HG02884 (cell line): ENCODE measurements around the gene CTU1.

Experiments used
- ATAC-seq: cut with Tn5 transposase; IDR thresholded peaks from one replicate; pipeline ENCODE4 v1.9.1; 2021; ENCODE audit warnings: mild to moderate bottlenecking, moderate library complexity; ENCODE audit not compliant: unreplicated experiment

CTU1 gene

DNA sequence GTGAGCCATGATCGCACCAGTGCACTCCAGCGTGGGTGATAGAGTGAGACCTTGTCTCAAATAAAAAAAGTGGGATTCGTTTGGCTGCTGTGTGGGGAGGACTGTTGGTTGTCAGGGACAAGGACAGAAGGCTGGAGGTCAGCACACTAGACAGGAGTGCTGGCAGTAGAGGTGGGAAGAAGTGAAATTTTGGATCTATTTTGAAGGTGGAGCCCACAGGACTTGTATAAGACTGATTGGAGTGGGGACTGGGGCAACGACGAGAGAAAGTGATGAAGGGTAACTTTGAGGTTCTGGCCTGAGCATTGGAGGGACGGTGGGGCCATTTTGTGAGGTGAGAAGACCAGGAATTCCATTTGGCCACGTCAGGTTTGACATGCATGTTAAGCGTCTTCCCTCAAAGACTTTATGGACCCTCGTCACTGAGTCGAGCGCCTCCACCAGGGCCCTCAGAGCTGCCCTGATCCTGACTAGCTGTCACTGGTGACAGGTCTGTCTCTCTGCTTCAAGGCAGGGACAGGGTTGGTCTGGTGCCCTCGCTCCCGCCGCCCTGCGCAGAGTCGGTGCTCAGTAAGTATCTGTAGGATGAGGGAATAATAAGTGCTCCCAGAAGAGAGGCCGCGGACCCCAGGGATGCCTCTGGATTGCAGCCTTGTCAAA is 673 bp downstream of the CTU1 start:
- ATAC-seq, result no peak

DNA sequence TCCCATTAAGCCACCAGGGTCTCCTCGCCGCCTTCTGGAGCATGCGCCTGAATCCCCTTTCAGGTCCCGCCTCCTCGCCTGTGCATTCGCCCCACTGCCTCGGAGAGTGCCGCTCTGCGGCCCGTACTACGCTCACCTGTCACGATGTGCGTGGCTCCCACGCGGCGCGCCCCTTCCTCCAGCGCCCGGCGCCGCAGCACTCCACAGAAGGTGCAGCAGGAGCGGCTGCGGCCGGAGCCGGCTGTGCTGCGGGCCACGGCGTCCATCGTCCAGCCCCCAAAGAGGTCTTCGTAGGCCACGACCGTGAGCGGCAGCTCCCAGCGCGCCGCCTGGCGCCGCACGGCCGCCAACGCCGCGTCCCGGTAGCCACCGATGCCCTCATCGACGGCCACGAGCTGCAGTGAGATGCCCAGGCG is 4.3 kb downstream of the CTU1 start:
- no peak for ATAC-seq

DNA sequence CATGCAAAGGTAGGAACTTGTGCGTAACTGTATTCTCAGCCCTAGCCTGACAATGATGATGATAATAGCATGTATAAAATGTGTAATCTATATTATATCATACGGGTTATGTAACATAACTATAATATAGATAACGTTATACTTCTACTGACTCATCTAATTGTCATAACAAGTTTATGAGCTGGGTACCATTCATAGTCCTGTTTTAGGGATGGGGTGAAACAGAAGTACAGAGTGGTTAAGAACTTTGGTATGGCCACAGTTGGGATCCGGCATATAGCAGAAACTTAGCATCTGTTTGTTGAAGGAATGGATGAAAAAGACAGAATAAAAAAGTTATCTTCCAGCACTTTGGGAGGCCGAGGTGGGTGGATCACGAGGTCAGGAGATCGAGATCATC is 5.2 kb downstream of the CTU1 start:
- no peak for ATAC-seq

DNA sequence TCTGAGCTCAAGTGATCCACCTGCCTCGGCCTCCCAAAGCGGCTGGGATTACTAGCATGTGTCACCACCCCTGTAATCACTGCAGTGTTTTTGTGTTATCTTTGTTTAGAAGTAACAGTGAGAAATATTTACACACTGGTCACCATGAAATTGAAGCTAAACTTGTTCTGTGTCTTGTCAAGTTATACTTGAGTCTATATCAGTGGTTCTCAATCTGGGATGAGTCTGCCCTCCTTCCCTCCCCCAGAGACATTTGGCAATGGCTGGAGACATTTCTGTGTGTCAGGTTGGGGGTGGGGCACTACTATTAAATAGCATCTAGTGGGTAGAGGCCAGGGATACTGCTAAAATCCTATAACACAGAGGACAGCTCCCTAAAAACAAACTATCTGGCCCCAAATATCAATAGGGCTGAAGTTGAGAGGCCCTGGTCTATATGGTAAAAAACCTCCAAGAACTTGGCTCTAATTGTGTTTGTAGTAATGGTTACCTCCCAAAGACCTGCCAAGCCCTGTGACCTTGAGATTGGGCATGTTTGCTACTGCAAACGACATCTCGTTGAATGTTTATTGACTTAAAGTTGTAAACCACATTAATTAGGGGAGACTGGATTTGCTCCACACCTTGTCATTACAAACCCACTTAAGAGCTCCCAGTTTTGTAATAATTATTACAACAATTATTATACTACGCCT is 6.9 kb downstream of the CTU1 start:
- no peak for ATAC-seq

DNA sequence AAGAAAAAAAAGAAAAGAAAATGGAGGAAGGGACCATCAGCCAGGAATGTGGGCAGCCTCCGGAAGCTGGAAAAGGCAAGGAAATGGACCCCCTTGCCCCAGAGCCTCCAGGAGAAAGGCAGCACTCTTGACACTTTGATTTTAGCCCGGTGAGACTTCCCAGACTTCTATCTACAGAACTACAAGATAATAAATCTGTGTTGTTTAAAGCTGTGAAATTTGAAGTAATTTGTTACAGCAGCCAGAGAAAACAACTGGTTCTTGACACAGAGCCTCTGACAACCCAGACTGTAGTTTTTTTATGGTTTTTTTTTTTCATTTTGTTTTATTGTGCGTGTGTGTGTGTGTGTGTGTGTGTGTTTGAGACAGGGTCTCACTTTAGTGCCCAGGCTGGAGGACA is 7.6 kb downstream of the CTU1 start:
- no peak for ATAC-seq

DNA sequence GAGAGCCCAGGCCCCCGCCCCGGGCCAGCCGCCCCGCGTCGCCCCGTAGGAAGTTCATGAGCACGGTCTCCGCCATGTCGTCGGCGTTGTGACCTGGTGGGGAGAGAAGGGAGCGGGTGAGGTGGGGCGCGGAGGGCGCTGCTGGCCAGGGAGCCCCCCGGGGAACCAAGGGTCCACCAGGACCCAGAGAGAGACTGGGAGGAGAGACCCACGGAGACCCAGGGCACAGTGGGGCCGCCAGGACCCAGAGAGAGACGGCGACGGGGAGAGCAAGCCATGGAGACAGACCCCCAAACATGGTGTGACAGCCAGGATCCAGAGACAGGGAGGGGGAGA is 9.2 kb downstream of the CTU1 start:
- ATAC-seq, result no peak

DNA sequence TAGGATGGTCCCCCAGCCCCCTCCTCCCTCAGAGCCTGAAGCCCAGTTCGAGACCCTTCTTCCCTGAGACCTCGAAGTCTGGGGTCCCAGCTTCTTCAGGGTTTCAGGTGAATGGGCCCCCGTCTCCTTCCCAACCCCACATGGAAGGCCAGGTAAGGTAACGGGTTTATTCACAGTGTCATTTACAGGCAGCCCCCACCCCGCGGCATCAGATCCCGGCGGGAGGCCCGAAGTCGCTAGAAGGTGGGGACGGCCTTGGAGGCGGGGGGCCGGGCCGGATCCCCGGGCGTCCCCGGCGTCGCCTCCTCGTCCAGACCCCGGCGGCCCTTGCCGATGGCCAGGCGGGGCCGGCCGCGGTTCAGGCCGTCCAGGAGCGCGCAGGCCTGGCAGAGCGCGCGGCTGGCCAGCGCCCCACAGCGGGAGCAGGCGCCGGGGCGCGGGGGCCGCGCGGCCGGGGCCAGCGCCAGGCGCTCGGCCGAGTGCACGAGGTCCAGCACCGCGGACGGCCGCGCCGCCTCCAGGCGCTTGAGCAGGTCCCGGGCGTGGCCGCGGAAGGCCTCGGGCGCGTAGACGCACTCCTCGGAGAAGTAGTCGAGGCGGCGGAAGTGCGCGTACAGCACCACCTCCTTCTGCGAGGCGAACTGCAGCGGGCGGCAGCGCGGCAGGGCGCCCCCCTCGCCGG is 9.7 kb downstream of the CTU1 start:
- ATAC-seq, result no peak

DNA sequence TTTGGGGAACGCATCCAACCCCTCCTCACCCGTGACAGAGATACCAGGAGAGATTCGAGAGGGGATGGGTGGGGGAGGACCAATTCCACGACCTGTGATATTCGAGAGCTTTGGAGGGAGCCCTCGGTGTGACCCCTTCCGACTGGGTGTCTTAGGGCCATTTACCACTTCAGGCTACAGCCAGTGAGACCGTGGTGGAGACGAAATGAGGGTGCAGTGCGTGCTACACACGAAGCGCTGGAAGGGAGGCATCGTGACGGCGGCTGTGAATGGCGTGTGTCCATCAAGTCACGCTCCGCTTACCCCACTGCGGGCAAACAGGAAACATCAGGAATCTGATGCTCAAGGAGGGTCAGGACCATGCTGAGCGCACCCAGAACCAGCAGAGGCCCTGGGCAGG is 10.4 kb downstream of the CTU1 start:
- ATAC-seq, result no peak

DNA sequence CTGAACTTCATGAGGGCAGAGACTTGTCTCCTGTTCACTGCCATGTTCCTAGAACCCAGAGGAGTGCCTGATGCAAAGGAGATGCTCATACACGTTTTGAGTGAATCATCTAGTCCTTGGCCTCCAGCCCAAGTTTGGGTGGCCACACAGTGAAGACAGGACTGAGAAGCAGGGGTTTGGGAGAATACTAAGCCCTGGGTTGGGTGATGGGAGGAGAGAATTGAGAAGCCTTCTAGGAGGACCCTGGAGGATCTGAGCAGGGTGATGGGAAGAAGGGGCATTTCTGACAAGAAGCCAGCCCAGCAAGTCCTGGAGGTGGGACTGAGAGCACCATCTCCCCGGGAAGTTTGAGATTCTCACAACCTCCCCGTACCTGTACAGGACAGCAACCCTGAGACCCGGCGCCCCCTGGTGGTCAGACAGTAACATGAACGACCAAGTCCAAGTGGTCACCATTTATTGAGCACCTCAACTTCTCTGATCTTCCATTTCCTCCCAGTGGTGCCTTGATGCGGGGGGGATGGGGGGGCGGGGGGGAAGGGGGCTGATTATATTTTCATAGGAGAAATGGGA is 11.0 kb downstream of the CTU1 start:
- ATAC-seq, result no peak

DNA sequence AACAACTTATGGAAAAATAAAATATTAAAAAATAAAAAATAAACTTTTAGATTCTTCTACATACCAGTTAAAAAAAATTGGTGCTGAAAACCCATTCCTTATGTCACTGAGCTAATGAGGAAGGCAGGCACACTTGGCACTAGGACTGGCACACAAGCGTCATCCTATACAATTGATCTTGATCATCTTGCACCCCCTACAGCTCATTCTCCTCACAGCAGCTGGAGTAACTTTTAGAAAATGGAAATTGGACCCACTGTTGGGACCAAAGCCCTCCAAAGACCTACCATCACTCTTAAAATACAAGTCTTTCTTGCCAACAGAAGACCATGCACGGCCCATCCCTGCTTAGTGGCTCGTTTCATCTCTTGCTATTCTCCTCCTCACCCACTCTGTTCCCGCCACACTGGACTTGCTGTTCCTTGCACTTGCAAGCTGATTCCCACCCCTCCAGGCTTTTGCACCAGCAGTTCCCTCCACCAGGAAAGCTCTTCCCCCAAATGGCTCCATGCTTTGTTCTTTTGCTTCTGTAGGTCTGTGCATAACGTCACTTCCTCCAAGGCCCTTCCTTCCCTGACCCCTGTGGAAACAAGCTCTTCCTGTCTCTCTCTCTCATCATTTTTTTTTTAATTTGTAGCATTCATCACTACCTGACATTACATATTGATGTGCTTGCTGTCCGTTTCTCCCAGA is 11.6 kb downstream of the CTU1 start:
- no peak for ATAC-seq

DNA sequence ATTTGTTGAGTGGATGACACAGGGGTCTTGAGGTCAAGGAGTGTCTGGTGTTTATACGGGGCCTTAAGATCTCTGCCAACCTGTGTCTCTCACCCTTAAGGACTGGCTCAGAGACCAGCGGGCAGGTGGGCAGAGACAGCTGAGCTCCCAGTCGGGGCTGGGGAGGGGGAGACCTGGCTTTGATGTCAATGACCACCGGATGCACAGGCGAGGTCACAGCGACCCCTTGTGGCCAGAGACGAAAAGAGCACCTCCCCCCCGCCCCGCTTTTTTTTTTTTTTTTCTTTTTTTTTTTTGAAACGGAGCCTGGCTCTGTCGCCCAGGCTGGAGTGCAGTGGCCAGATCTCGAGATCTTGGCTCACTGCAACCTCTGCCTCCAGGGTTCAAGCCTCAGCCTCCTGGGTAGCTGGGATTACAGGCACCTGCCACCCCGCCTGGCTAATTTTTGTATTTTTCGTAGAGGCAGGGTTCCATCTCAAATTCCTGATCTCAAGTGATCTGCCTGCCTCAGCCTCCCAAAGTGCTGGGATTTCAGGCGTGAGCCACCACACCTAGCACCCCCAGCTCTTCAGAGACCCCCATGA is 13.4 kb downstream of the CTU1 start:
- no peak for ATAC-seq

DNA sequence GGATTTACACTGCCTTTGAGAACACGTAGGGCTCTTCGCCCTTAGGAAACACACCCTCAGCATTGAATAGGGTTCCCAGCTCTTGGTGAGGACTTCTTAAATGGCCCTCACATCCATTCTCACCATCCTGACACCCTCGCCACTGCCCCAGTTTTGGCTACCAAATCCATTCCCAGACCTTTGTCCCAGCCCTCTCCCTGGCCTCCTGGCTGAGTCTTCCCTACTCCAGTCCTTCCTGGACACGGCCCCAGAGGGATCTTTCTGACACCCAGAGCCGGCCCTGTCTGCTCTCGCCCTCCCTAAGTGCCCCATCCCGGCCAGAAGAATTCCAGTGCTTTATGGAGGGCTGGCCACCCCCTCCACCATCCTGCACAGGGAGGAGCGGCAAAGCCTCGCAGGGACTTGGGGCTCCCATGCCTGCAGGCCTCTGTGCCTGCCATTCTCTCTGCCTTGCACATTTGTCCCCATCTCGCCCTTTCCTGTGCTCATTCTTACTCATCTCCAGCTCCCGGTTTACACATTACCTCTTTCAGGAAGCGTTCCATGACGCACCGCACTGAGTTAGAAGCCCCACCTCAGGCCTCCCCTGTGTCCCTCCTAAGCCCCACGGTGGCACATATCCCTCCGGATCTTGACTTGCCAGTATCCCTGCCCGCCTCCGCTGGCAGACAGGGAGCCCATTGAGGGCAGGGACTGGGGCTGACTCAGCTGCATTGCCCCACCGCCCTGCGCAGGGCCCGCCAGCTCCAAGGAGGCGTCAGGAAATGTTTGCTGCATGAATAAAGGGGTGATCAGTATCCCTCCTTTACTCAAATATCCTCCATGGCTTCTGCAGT is 14.5 kb downstream of the CTU1 start:
- no peak for ATAC-seq

DNA sequence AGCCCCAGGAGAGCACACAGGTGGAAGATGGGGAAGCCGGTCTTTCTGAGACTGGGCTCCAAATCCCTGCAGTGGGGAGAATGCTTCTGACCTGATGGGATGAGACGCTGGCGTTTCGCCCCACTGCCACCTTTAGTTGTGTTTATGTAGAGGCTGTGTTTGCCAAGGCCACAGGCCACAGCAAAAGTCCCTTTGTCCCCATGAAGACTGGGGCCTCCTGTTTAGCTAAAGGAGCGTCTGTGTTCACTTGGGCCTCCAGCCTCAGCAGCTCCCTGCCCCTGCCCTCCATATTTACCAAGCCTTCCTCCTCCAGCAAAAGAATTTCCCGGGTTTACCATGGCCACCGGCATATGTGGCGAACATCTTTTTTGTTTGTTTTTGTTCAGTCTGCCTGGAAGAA is 15.1 kb downstream of the CTU1 start:
- no peak for ATAC-seq

DNA sequence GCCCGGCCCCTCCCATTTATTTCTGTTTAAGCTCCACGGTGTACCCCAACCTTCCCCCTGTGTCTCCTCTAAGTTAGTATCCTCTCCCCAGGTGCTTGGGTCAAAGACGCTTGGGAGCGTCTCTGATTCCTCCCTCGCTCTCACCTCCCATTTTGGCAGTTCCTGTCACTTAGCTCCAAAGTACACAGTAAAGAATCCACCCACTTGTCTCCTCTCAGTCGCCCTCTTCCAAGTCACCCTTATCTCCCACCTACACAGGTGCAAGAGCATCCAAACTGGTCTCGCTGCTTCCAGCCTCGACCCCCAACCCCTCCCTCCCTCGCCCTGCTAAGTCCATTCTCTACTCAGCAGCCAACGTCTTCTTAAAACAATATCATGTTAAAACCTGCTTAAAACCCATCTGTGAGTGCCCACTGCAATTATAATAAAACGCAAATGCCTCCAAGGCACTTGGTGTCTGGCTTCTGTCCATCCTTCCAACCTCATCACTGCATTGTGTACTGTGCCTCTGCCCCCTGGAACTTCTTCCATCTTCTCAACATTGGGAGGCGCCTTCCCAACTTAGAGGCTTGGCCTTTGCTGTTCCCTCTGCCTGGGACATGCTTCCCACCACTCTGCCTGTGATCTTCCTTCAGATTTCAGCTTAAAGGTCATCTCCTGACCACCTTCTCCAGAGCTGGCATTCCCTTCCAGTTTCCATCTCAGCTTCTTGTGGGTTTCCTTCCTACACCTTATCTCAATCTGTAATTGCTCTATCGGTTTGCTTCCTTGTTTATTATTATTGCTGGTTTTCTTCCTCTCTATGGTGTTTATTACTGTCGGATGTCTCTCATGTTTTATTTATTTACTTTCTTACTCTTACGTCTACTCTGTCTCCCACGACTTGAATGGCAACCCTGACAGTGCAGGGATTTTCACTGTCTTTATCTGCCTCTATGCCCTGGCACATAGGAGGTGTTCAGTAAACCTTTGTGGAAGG is 16.0 kb downstream of the CTU1 start:
- no peak for ATAC-seq

DNA sequence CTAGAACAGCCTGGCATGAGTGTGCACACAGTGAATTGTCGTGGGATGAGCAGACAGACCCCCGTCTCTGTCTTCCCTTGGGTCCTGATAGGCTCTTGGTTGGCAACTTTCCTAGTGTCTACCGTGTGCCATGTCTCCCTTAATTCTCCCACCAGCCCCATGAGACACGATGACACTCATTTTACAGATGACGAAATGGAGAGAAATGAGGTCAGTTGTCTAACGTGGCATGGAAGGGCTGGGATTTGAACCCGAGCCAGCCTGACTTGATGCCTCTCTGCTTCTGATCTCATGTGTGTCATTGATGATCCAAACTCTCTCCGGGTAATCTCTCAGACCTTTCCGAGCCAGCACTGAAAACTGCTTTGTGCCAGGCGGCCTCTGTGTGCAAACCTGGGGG is 17.1 kb downstream of the CTU1 start:
- ATAC-seq, result no peak

DNA sequence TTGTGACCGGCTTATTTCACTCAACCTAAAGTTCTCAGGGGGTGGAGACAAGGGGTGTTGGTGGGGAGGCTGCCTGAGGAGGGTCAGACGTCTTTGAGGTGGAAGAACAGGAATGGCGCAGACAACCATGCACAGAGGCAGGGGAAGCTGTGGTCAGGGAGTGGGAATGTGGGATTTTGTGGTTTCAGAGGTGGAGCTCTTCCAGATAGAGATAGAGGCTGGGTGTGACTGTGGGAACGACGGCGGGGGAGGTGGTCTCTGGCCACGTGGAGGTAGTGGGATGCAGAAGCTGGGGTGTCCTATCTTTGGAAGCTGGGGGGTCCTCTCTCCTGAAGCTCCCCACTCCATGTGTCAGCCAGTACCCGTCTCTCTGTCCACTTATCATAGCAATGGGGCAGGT is 17.7 kb downstream of the CTU1 start:
- no peak for ATAC-seq

DNA sequence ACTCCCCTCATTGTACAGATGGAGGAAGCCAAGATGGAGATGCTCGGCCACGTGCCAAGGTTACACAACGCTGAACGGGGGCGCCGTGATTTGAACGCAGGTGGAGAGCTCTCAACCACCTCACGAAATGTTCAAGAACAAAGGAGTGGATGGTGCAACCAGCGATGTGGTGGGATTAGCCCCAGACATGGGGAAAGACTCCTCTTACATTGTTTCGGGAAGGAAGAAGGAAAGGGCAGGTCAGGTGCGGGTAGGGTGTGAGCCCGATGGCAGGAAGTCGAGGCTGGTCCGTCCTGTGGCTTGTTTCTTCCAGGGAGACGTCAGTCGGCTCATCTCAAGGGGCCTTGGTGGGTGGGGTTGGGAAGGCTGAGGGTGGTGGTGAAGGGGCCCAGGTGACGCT is 18.4 kb downstream of the CTU1 start:
- ATAC-seq, result no peak

DNA sequence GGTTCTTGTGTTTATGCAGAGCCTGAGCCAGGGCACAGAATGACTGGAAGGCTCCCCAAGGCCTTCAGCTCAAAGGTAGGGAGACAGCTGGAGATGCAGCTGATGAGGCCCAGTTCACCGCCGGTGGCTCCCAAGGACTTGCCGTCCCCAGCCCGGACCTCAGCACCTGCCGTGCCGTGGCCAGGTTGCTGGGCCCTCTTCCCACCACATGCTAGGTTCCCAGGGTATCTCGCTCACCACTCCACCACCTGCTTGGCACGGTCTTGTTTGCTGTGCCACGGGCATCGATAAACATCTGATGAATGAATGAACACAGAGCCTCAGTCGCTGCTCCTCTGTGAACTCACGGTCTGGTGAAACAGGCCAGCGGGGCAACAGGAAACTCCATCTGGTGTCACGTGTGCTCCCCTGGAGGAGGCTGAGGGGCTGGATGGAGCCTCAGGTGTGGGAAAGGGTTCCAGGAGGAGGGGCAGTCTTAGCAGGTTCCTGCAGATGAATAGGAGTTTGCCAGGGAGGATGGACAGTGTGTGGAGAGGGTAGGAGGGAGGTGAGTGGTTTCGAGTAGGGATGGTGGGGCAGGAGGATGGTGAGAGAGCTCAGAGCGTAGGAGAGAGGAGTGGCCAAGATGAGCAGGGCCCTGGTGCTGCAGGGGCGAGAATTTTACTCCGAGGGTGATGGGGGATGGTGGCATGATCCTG is 21.9 kb downstream of the CTU1 start:
- ATAC-seq, result no peak

DNA sequence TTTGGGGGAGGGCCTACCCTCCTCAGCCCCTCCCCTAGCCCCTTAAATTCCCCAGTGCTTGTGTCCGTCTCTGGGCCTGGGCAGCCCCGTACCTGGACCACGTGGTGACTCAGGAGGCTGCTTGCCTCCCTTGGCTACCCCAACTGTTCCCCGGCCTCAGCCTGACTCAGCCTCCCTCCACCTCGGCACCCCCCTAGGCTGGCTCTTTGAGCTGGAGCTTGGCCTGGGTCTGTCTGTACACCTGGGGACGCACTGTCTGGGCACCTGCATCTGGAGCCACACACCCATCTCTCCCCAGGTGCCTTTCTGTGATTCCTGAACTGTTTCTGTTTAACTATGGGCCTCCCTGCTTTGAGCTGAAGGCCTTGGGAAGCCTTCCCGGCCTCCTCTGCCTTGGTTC is 23.7 kb downstream of the CTU1 start:
- no peak for ATAC-seq
